ENCODE measurements around the gene SLC13A2.

- TF ChIP-seq POLR2A (IDR thresholded peaks at IDR 0.05; ENCODE audit: low read depth, low read length) (no peak), RCOR1 (IDR thresholded peaks at IDR 0.05; ENCODE audit: insufficient replicate concordance, low read length) (no peak), CEBPB (IDR thresholded peaks at IDR 0.05; ENCODE audit: low read depth, low read length) (peak; percentile 29; the same call in 1 of the 2 replicates), NFE2L2 (IDR thresholded peaks at IDR 0.05; ENCODE audit: low read depth, low read length) (no peak), FOS (IDR thresholded peaks at IDR 0.05; ENCODE audit: low read depth, low read length) (no peak), MAZ (IDR thresholded peaks at IDR 0.05; ENCODE audit: borderline replicate concordance, low read depth, low read length) (no peak), BHLHE40 (IDR thresholded peaks at IDR 0.05; ENCODE audit: low read depth, low read length) (no peak)
- TF ChIP-seq, protein P1, sequence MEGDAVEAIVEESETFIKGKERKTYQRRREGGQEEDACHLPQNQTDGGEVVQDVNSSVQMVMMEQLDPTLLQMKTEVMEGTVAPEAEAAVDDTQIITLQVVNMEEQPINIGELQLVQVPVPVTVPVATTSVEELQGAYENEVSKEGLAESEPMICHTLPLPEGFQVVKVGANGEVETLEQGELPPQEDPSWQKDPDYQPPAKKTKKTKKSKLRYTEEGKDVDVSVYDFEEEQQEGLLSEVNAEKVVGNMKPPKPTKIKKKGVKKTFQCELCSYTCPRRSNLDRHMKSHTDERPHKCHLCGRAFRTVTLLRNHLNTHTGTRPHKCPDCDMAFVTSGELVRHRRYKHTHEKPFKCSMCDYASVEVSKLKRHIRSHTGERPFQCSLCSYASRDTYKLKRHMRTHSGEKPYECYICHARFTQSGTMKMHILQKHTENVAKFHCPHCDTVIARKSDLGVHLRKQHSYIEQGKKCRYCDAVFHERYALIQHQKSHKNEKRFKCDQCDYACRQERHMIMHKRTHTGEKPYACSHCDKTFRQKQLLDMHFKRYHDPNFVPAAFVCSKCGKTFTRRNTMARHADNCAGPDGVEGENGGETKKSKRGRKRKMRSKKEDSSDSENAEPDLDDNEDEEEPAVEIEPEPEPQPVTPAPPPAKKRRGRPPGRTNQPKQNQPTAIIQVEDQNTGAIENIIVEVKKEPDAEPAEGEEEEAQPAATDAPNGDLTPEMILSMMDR (conservative IDR thresholded peaks at IDR 0.05; ENCODE audit: low read depth, low read length): no peak
Measured at GRCh38 chr17:28470914-28471366, 2.5 kb upstream of the SLC13A2 start.
